ENCODE measurements around the gene PRAMEF4.
"Not testable (repeated sequence)": the region's sequence is repeated elsewhere in the genome, so short reads cannot be mapped to it uniquely, and the experiment has no call there.

The PRAMEF4 gene

DNA sequence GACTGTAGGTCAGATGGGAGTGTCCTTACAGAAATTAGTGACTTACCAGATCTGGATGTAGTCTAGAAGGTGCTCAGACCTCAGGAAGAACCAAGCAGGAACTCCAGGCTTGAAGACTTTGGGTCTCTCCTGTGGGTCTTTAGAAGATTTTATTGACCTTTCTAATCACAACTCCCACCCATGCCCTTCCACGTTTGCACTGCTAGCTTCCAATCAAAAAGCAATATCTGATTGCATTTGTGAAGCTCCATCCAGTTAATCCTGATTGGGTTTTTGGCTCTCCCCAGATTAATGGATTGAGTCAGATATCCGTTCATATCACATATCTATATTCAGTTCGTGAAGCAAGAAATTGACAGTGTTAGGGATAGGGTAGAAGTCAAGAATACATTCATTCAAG, 54.7 kb downstream of the PRAMEF4 start, which contains the start of gene PRAMEF11:
Gene PRAMEF11, minus strand, starts transcription at position 101 of the 400 bp plus-strand sequence. CDS start 2,621 bp downstream, outside the sequence.
- not testable (repeated sequence) for H2AFZ ChIP-seq (ENCODE audit: low read depth, low read length); H3K4me1 ChIP-seq (ENCODE audit: insufficient read depth, low read length); H3K4me3 ChIP-seq (ENCODE audit: low read length); H3K36me3 ChIP-seq (ENCODE audit: insufficient read depth, low read length); H3K27me3 ChIP-seq (ENCODE audit: insufficient read depth, low read length); H3K9me3 ChIP-seq (ENCODE audit: low read length)

All from neuron (in vitro differentiated cells).